HCT116 (cell line): ENCODE measurements around the gene RPL41. TPM values are rescaled to one million over a fixed set of nuclear protein-coding genes. Genes with fewer than 3 reads are reported as not detected.

ENCODE experiments used
- ATAC-seq: fragments of 200-7000 bp; cut with Tn5 transposase; 2 replicates; pipeline ENCODE4 v1.9.1; 2020; ENCODE audit warnings: mild to moderate bottlenecking, moderate library complexity
- BruUV-seq: library from RNA; stranded (reverse); fragments of 400-500 nt; replicated peaks from 2 replicates; lab custom pipeline; 2021; lab: Mats Ljungman, UMichigan
- CTCF ChIA-PET: fragments of 300-600 bp; sonication (Branson Sonifier 250); formaldehyde crosslinking; loops from one replicate; lab custom pipeline; 2021; ENCODE audit warnings: antibody characterized with exemption; lab: Charles Lee
- POLR2A ChIA-PET: fragments of 300-600, 350-600 bp; sonication (Branson Sonifier 250); formaldehyde crosslinking; loops from one replicate; lab custom pipeline; 2021; ENCODE audit warnings: antibody characterized with exemption; lab: Charles Lee
- RAD21 ChIA-PET, 2 experiments: fragments of 300-600 bp; sonication (Branson Sonifier 250); formaldehyde crosslinking; loops; one replicate each; lab custom pipeline; 2023; ENCODE audit warnings: low total read pairs in 2 of 2; ENCODE audit not compliant: uncharacterized antibody in 2 of 2, unreplicated experiment in 2 of 2, low non-redundant PET in 1 of 2; lab: Charles Lee
- DNase-seq: peaks from one replicate; pipeline ENCODE4 v3.0.0-alpha.2; 2010; ENCODE audit warnings: low read depth, low spot score
- H2AFZ ChIP-seq: fragments of 200-600 bp; shearing (Covaris generic), sonication (generic); 2 replicates; pipeline ENCODE4 v1.6.1; 2017; ENCODE audit warnings: low read depth, mixed run types, mixed read lengths, antibody characterized with exemption, low read length; ENCODE audit not compliant: poor library complexity, severe bottlenecking
- H3K27ac ChIP-seq: 2 replicates; pipeline ENCODE4 v1.5.1; 2012; ENCODE audit warnings: low read depth, low read length
- H3K27me3 ChIP-seq: fragments of 200-600 bp; sonication (generic); 2 replicates; pipeline ENCODE4 v1.6.1; 2016; ENCODE audit warnings: mixed run types, low read length, mixed read lengths; ENCODE audit not compliant: insufficient read depth
- H3K36me3 ChIP-seq, 2 experiments: fragments of 200-500 bp in 1 of 2; fragments of 200-600 bp in 1 of 2; sonication (Bioruptor generic) in 1 of 2; sonication (generic) in 1 of 2; 2 replicates each; pipeline versions ENCODE4 v1.5.1 to v1.6.1; 2014 to 2016; ENCODE audit warnings: low read length in 2 of 2, inconsistent platforms in 1 of 2, mixed read lengths in 1 of 2, mixed run types in 1 of 2; ENCODE audit not compliant: insufficient read depth in 2 of 2, control insufficient read depth in 1 of 2
- H3K4me1 ChIP-seq, 2 experiments: fragments of 200-600 bp in 1 of 2; sonication (generic) in 1 of 2; 2 replicates each; pipeline versions ENCODE4 v1.5.1 to v1.6.1; 2012 to 2017; ENCODE audit warnings: low read length in 2 of 2, inconsistent platforms in 1 of 2, mild to moderate bottlenecking in 1 of 2, mixed read lengths in 1 of 2, mixed run types in 1 of 2, moderate library complexity in 1 of 2; ENCODE audit not compliant: insufficient read depth in 2 of 2, control insufficient read depth in 1 of 2
- H3K4me2 ChIP-seq: fragments of 200-600 bp; sonication (generic); 2 replicates; pipeline ENCODE4 v1.6.1; 2017; ENCODE audit warnings: mixed run types, low read length, mixed read lengths
- H3K4me3 ChIP-seq, 2 experiments: fragments of 200-600 bp in 1 of 2; sonication (generic) in 1 of 2; replicated peaks in 1 of 2; 2 replicates each; pipeline ENCODE4 v1.5.1; 2011 to 2016; ENCODE audit warnings: low read length in 2 of 2, control low read depth in 1 of 2, low read depth in 1 of 2, mild to moderate bottlenecking in 1 of 2, mixed read lengths in 1 of 2, mixed run types in 1 of 2
- H3K79me2 ChIP-seq: fragments of 200-600 bp; sonication (generic); 2 replicates; pipeline ENCODE4 v1.6.1; 2017; ENCODE audit warnings: mild to moderate bottlenecking, mixed run types, low read length, moderate library complexity, mixed read lengths; ENCODE audit not compliant: insufficient read depth
- H3K9ac ChIP-seq: fragments of 200-600 bp; sonication (generic); 2 replicates; pipeline ENCODE4 v1.6.1; 2016; ENCODE audit warnings: low read length, mixed read lengths
- H3K9me2 ChIP-seq: fragments of 200-600 bp; sonication (generic), shearing (Covaris generic); 2 replicates; pipeline ENCODE4 v1.6.1; 2017; ENCODE audit warnings: mixed run types, mild to moderate bottlenecking, moderate library complexity; ENCODE audit not compliant: insufficient read depth
- H3K9me3 ChIP-seq, 2 experiments: fragments of 200-500 bp in 1 of 2; fragments of 200-600 bp in 1 of 2; sonication (Bioruptor generic) in 1 of 2; sonication (generic) in 1 of 2; 2 replicates each; pipeline ENCODE4 v1.6.1; 2014 to 2017; ENCODE audit warnings: low read length in 2 of 2, mixed read lengths in 2 of 2, inconsistent platforms in 1 of 2, low read depth in 1 of 2, mild to moderate bottlenecking in 1 of 2, mixed run types in 1 of 2, moderate library complexity in 1 of 2; ENCODE audit not compliant: control insufficient read depth in 1 of 2, insufficient read depth in 1 of 2
- H4K20me1 ChIP-seq: fragments of 200-600 bp; sonication (generic), shearing (Covaris generic); 2 replicates; pipeline ENCODE4 v1.6.1; 2017; ENCODE audit warnings: mixed run types, mild to moderate bottlenecking, moderate library complexity; ENCODE audit not compliant: insufficient read depth
- SP1 ChIP-seq: IDR thresholded peaks from 2 replicates; pipeline ENCODE4 v1.6.1; 2012; ENCODE audit warnings: low read depth
- TCF7L2 ChIP-seq: IDR thresholded peaks from 2 replicates; pipeline ENCODE4 v1.7.0; 2011; ENCODE audit warnings: borderline replicate concordance, inconsistent platforms; ENCODE audit not compliant: insufficient read depth, insufficient read length; ENCODE audit errors: extremely low read depth
- intact Hi-C: fragments of 100-400 bp; cut with micrococcal nuclease; formaldehyde crosslinking; loops from 2 replicates; pipeline ENCODE4 v1.10.0; 2022
- total RNA-seq: library from RNA; stranded (reverse); gene quantifications from one replicate; pipeline ENCODE4 v1.2.1, GENCODE V29; 2021; ENCODE audit not compliant: unreplicated experiment
- TF ChIP-seq, protein P1 (sequence below): IDR thresholded peaks from 2 replicates; pipeline ENCODE4 v1.6.1; 2012
- TF ChIP-seq, protein P2 (sequence below), 3 experiments: fragments of 200-600 bp in 1 of 3; sonication (generic) in 1 of 3; IDR thresholded peaks in 2 of 3; conservative IDR thresholded peaks in 1 of 3; 2 replicates each; pipeline ENCODE4 v1.5.1; 2012 to 2017; ENCODE audit warnings: low read depth in 2 of 3, low read length in 2 of 3, antibody characterized with exemption in 1 of 3, borderline replicate concordance in 1 of 3, control low read depth in 1 of 3, mild to moderate bottlenecking in 1 of 3, mixed read lengths in 1 of 3, mixed run types in 1 of 3, moderate library complexity in 1 of 3; ENCODE audit not compliant: insufficient read depth in 1 of 3
- TF ChIP-seq, protein P3 (sequence below): IDR thresholded peaks from 2 replicates; pipeline ENCODE4 v1.6.1; 2012

The RPL41 gene
- total RNA-seq, 1 experiment from 2014 or later = 4,327 TPM

DNA sequence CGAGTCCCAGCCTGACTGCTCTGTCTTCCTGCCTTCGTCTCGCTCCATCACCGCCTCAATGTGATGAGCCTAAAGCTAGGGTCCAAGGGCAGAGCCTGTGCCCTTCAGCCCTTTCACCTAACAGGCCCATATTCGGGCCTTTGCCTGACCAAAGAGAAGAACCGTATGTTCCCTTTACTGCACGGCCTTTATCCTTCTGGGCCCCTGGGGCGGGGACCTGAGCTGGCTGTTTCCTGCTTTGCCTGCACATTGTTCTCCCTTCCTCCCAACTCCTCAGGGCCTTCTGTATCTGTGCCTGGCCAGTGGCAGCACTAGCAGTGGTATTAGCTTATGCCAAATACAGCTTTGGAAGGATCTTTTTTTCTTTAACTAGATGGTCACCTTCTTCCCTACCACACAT, 27.4 kb downstream of the RPL41 start:
- no peaks in the 10 kb centered on the region for H3K9me2 ChIP-seq
- POLR2A ChIA-PET = interaction anchor here (3.8 kb wide), 1 partner anchor 16 kb away, joined by 14 read pairs; the partner anchor contains the start of gene ESYT1

More for the DNA sequence above, 27.4 kb downstream of the RPL41 start:
- Histone ChIP-seq H3K9ac (no peak overlapping the region), H4K20me1 (no peaks in the 10 kb centered on the region), H3K27ac (no peak overlapping the region), H3K79me2 (no peaks in the 10 kb centered on the region), H3K4me2 (no peak overlapping the region), H3K4me1 (peaks cover 0 to 5% of the 10 kb centered on the region in 2 experiments; a peak in 2 of 4 replicates), H3K36me3 (peaks cover 30 to 42% of the 10 kb centered on the region in 2 experiments), H3K4me3 (no peak overlapping the region), H2AFZ (no peak overlapping the region), H3K27me3 (no peaks in the 10 kb centered on the region), H3K9me3 (no peaks in the 10 kb centered on the region)
- ChIA-PET CTCF (no interaction called here), RAD21 (no interaction called here)
- ATAC-seq (no peak), DNase-seq (no peak)
- no TSS peak for BruUV-seq
- intact Hi-C loops = no loop called here
- no peak for TF ChIP-seq SP1
- TF ChIP-seq, protein P1, sequence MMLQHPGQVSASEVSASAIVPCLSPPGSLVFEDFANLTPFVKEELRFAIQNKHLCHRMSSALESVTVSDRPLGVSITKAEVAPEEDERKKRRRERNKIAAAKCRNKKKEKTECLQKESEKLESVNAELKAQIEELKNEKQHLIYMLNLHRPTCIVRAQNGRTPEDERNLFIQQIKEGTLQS = no peak
- TF ChIP-seq, protein P2, sequence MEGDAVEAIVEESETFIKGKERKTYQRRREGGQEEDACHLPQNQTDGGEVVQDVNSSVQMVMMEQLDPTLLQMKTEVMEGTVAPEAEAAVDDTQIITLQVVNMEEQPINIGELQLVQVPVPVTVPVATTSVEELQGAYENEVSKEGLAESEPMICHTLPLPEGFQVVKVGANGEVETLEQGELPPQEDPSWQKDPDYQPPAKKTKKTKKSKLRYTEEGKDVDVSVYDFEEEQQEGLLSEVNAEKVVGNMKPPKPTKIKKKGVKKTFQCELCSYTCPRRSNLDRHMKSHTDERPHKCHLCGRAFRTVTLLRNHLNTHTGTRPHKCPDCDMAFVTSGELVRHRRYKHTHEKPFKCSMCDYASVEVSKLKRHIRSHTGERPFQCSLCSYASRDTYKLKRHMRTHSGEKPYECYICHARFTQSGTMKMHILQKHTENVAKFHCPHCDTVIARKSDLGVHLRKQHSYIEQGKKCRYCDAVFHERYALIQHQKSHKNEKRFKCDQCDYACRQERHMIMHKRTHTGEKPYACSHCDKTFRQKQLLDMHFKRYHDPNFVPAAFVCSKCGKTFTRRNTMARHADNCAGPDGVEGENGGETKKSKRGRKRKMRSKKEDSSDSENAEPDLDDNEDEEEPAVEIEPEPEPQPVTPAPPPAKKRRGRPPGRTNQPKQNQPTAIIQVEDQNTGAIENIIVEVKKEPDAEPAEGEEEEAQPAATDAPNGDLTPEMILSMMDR (IDR thresholded peaks at IDR 0.05 in 2 of 3, conservative IDR thresholded peaks at IDR 0.05 in 1 of 3; ENCODE audit: borderline replicate concordance in 1 of 3, insufficient read depth in 1 of 3, low read depth in 2 of 3, low read length in 2 of 3) = no peak
- TF ChIP-seq, protein P3, sequence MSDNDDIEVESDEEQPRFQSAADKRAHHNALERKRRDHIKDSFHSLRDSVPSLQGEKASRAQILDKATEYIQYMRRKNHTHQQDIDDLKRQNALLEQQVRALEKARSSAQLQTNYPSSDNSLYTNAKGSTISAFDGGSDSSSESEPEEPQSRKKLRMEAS = no peak
- no peak for TF ChIP-seq TCF7L2
